Neuron (in vitro differentiated cells): ENCODE results near the gene GMFB.

Experiments used
- H2AFZ ChIP-seq: one replicate; pipeline ENCODE4 v1.6.1; 2013; ENCODE audit warnings: low read depth, mild to moderate bottlenecking, inconsistent platforms, low read length, moderate library complexity
- H3K27me3 ChIP-seq: one replicate; pipeline ENCODE4 v1.6.1; 2013; ENCODE audit warnings: low read length; ENCODE audit not compliant: insufficient read depth
- H3K36me3 ChIP-seq: one replicate; pipeline ENCODE4 v1.6.1; 2013; ENCODE audit warnings: low read length; ENCODE audit not compliant: insufficient read depth
- H3K4me1 ChIP-seq: one replicate; pipeline ENCODE4 v1.6.1; 2013; ENCODE audit warnings: low read length; ENCODE audit not compliant: insufficient read depth
- H3K4me3 ChIP-seq: 2 replicates; pipeline ENCODE4 v1.5.1; 2013; ENCODE audit warnings: mild to moderate bottlenecking, low read length, moderate library complexity
- H3K9me3 ChIP-seq: one replicate; pipeline ENCODE4 v1.6.1; 2013; ENCODE audit warnings: low read length

Gene GMFB

DNA sequence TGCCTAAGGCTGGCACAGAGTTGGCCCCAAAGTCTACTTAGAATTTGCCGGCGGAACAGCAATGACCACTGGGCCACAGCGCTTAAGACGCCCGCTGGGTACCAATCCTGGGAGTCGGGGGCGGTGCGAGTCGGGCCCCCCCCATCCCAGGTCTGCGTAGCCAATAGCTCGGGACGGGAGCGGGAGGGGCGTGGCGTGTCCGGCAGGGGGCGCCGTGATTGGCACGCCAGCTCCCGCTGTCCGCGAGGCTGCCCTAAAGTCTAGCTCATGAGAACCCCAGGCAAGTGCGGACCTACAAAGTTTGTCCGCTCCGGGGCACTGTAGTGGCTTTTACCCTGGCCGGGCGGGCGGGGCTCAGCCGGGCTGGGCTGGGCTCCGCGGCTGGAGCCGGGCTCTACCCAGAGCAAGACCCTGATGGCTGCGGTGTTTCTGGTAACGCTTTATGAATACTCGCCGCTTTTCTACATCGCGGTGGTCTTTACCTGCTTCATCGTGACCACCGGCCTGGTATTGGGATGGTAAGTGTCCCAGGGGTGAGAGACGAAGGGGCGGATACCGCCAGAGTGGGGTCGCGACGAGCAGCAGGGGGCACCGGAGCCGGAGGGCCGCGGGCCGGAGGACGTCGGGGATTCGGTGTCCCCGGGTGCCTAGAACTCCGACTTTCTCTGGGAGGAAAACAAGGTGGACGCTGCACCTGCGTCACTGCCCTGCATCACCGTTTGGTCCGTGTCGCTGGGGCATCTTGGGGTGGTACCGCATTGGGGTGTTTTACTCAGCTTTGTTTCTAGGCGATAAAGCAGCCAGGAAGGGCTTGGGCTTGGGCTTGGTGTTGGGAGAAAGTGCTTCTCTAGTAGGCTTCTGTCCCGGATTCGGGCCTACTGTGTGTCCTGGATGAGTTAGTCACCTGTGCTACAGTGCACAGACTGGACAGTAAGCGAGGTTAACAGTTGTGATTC lies 21.0 kb upstream of the GMFB start, which contains the start of gene CGRRF1:
Gene CGRRF1 (plus strand): TSS at position 361 of the 956 bp plus-strand sequence. CDS start 54 bp downstream, at position 415.
- no peaks in the 10 kb centered on the region for H3K9me3 ChIP-seq
- no peaks in the 10 kb centered on the region for H3K27me3 ChIP-seq
- peaks cover 2% of the 10 kb centered on the region for H3K36me3 ChIP-seq
- H3K4me3 ChIP-seq, result peak within 1 kb of the TSS; percentile 86
- H2AFZ ChIP-seq, result peak within 1 kb of the TSS; percentile 81
- peaks cover 12% of the 10 kb centered on the region for H3K4me1 ChIP-seq

DNA sequence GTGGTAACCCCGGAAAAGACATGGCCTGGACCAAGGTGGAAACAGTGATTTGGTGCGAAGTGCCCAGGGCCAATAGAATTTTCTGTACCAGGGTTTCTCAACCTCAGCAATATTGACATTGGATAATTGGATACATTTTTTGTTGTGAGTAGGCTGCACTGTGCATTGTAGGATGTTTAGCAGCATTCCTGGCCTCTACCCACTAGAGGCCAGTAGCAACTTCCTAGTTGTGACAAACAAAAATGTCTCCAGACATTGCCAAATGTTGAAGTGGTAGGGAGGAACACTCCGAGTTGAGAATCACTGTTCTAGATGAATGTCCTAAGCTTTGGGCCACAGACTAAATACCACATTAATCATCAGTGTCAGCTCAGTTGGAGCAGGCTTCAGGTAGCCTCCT lies 14.7 kb upstream of the GMFB start:
- H2AFZ ChIP-seq, result no peak overlapping the region
- H3K4me1 ChIP-seq, result no peaks in the 10 kb centered on the region
- no peak overlapping the region for H3K4me3 ChIP-seq
- H3K9me3 ChIP-seq, result no peaks in the 10 kb centered on the region
- no peaks in the 10 kb centered on the region for H3K36me3 ChIP-seq
- no peaks in the 10 kb centered on the region for H3K27me3 ChIP-seq

DNA sequence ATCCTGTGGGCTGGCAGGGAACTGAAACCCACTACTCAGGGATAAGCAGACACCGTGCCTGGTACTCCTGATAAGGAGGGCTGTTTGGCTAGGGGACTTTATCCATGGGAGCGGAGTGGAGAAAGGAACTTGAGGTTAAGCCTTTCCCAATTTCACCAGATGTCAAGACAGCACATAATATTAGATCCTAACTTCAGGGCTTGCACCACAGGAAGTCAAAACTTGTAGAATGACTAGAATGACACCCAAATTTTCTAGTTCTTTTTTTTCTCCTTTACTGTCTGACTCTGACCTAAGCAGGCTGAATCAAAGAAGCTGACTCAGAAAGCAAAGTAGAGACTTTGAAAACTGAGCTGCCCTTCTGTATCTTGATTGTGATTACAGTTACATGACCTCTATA lies 13.8 kb upstream of the GMFB start:
- no peak overlapping the region for H3K4me3 ChIP-seq
- no peaks in the 10 kb centered on the region for H3K27me3 ChIP-seq
- no peaks in the 10 kb centered on the region for H3K36me3 ChIP-seq
- H3K9me3 ChIP-seq, result no peaks in the 10 kb centered on the region
- H2AFZ ChIP-seq, result no peak overlapping the region
- no peaks in the 10 kb centered on the region for H3K4me1 ChIP-seq

DNA sequence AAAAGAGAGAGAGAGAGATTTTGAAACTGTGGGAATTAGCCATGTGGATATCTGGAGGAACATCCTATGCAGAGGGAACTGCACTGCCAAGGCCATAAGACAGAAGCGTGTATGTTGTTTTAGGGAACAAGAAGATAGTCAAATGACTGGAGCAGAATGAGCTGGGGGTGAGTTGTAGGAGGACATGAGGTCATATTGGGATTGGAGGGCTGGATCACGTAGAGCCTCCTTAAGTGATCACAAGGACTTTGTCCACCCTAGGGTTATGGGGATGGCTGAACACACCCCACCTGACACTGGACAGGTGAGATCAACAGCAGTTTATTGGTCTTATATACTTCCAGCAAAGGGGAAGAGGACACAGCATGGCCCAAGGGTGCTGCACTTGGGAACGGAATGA lies 12.7 kb upstream of the GMFB start:
- no peak overlapping the region for H3K4me3 ChIP-seq
- no peaks in the 10 kb centered on the region for H3K36me3 ChIP-seq
- peaks cover 2% of the 10 kb centered on the region for H3K27me3 ChIP-seq
- H3K4me1 ChIP-seq, result no peaks in the 10 kb centered on the region
- no peak overlapping the region for H2AFZ ChIP-seq
- no peaks in the 10 kb centered on the region for H3K9me3 ChIP-seq

DNA sequence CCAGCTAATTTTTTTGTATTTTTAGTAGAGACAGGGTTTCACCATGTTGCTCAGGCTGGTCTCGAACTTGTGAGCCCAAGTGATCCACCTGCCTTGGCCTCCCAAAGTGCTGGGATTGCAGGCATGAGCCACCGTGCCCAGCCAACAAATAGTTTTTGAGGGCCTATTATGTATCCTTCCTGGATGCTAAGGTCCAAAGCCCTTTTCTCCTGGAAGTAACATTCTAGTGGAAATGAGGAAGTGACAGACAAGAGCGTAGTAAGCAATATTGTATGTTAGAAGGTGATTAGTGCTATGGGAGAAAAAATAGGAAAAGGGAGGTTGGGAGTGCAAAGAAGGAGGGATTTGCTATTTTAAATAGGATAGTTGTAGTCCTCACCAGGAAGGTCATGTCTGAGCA lies 12.0 kb upstream of the GMFB start:
- Histone ChIP-seq H3K4me3 (no peak overlapping the region), H3K9me3 (no peaks in the 10 kb centered on the region), H3K4me1 (no peaks in the 10 kb centered on the region), H3K27me3 (peaks cover 2% of the 10 kb centered on the region), H2AFZ (no peak overlapping the region), H3K36me3 (no peaks in the 10 kb centered on the region)

DNA sequence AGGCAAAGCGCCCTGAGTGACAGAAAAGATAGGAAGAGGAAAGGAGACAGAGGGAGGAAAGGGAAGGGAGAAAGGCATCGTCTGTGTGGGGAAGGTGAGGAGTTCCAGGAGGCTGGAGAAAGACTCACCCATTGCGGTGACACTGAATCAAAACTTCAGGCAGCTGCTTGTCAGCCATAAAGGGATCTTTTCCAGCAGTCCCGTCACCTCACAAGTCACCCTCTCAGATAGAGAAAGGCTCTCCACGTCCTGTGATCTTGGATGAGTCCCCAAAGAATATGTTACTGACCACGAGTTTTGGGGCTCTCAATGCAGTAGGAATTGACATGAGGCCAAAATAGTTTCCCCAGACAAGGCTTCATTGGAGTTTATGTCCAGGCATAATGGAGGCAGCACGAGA lies 9.8 kb upstream of the GMFB start:
- Histone ChIP-seq H3K27me3 (peaks cover 2% of the 10 kb centered on the region), H3K4me1 (no peaks in the 10 kb centered on the region)

DNA sequence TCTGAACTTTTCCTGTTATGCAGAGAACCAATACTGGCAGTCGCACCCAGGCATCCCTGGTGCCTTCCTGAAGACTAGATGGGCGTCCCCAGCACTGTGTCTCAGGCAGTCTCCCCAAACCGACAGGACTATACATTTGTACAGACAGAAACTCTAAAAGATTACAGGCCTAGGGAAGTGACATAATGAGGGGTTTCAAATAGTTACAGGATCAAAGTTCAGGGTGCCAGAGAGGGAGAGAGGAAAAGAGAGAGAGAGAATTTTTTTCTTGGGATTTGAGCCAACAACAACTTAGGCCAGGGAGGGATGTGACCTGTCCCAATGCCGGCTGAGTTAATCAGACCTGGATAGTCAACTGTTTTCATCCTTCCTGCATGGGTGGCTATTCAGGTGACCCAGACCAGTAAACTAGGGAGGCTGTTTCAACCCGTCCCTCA lies 9.3 kb upstream of the GMFB start:
- no peak overlapping the region for H3K4me3 ChIP-seq
- H3K9me3 ChIP-seq, result no peaks in the 10 kb centered on the region
- no peak overlapping the region for H2AFZ ChIP-seq
- H3K4me1 ChIP-seq, result no peaks in the 10 kb centered on the region
- peaks cover 2% of the 10 kb centered on the region for H3K27me3 ChIP-seq
- H3K36me3 ChIP-seq, result no peaks in the 10 kb centered on the region

More for the DNA sequence above, 9.8 kb upstream of the GMFB start:
- Histone ChIP-seq H2AFZ (no peak overlapping the region), H3K9me3 (no peaks in the 10 kb centered on the region), H3K36me3 (no peaks in the 10 kb centered on the region), H3K4me3 (no peak overlapping the region)

DNA sequence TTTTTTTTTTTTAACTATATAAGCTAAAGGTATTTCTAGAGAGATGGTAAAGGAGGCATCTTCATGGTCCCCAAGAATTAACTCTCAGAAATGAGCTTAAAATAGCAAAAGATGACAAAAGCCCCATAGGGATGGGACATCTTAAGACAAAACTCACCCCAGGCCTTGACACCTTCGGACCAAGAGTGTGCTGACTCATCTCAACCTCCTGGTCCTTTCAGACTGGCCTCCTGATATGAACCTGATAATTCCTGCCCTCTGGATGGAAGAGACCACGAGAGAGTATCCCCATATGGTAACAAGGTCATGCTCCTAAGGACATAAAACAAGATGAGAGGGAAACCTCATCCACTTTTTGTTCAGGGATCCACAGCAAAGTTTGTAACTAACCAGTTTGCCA lies 8.4 kb upstream of the GMFB start:
- peaks cover 2% of the 10 kb centered on the region for H3K27me3 ChIP-seq
- H3K9me3 ChIP-seq, result no peaks in the 10 kb centered on the region
- no peaks in the 10 kb centered on the region for H3K4me1 ChIP-seq

DNA sequence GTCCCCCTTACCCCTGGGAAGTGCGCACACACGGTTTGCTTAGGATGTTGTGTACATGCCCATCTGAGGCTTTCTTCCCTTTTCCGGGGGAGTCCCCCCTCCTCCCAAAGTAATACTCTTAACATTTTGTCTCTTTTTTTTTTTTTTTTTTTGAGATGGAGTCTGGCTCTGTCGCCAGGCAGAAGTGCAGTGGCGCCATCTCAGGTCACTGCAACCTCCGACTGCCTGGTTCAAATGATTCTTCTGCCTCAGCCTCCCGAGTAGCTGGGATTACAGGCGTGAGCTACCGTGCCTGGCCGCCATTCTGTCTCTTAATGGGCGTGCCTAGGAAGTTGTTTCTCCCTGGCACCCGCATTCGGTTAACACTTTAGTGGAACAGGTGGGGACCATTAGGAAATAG lies 4.5 kb upstream of the GMFB start:
- Histone ChIP-seq H3K4me1 (peaks cover 4% of the 10 kb centered on the region), H3K27me3 (peaks cover 2% of the 10 kb centered on the region), H2AFZ (no peak overlapping the region), H3K4me3 (no peak overlapping the region), H3K36me3 (no peaks in the 10 kb centered on the region), H3K9me3 (no peaks in the 10 kb centered on the region)

More for the DNA sequence above, 8.4 kb upstream of the GMFB start:
- Histone ChIP-seq H2AFZ (no peak overlapping the region), H3K4me3 (no peak overlapping the region), H3K36me3 (no peaks in the 10 kb centered on the region)

DNA sequence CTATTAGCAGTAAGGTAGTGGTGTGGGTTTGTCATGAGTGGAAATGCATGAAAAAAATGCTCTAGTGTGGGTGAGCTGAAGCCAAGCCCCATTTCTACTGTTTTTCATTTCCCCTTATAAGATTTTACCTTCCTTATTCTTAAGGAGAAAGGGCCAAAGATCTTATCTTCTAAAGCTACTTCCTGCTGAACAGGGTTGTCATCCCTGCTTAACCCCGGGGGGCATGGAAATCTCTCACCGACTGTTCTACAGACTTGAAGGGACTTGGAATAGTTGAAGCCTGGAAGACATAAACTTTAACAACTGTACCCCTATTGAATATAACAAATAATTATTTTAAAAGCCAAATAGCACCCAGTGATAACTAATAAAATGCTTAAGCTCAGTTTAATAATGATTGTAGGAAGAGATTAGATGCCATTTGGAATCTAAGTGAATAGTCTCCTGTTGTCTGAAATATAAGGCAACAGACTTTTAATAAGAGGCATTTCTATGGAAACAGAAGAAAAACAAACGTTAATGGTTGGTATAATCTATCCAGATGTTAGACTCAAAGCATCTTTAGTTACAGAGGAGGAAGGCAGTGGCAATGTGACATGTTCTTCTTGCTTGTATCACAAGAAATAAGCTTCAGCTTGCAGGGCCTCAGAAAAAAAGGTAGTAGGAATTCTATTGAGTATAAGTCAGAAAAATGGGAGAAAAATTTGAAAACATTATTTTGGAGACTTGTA lies 1.8 kb upstream of the GMFB start:
- peaks cover 10% of the 10 kb centered on the region for H3K4me1 ChIP-seq
- H3K36me3 ChIP-seq, result peaks cover 5% of the 10 kb centered on the region
- no peak overlapping the region for H2AFZ ChIP-seq
- H3K27me3 ChIP-seq, result no peaks in the 10 kb centered on the region
- H3K4me3 ChIP-seq, result no peak overlapping the region
- no peaks in the 10 kb centered on the region for H3K9me3 ChIP-seq

DNA sequence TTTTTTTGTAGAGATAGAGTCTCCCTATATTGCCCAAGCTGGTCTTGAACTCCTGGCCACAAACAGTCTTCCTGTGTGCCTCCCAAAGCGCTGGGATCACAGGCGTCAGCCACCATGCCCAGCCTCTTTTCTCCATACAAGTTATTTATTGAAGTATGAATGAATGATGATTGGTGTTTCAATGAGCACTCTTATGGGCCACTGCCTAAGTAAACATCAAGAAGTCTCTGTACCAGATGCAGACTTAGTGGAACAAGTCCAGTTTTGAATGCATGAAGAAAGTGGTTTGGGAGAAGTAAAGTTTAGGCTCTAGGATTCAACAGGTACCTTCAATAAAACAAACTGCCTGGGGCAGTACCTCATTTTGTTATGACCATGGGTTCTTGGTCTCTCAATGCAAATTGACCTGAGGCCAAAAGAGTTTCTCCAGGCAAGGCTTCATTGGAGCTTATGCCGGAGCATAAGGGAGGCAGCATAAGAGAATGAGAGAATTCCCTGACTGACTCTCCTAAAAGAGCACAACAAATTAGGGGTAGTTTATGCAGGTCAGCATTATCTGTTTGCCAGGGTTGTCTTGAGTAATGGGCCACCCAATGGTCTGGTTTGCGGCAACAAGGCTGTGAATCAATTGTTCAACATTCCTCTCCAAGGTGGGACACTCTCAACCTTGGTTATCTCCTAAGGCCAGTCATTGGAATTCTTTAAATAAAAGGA lies 1.1 kb upstream of the GMFB start:
- H3K4me1 ChIP-seq, result peaks cover 10% of the 10 kb centered on the region
- peak overlapping the region; percentile 95 for H3K4me3 ChIP-seq

DNA sequence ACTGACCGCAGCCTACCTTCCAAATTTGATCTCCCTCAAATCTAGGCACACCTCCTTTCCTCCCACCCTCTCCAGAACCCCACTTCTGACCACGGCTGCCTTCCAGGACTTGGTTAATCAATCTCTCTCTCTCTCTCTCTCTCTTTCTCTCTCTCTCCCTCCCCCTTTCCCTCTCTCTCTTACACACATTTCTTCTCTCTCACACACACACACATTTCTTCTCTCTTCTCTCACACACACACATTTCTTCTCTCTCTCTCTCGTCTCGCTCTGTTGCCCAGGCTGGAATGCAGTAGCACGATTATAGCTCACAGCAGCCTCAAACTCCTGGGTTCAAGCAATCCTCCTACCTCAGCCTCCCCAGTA lies 521 bp upstream of the GMFB start:
- Histone ChIP-seq H2AFZ (peak overlapping the region; percentile 56), H3K9me3 (no peaks in the 10 kb centered on the region), H3K36me3 (peaks cover 8% of the 10 kb centered on the region), H3K4me3 (peak overlapping the region; percentile 95), H3K27me3 (no peaks in the 10 kb centered on the region), H3K4me1 (peaks cover 10% of the 10 kb centered on the region)

More for the DNA sequence above, 1.1 kb upstream of the GMFB start:
- H3K36me3 ChIP-seq, result peaks cover 5% of the 10 kb centered on the region
- no peaks in the 10 kb centered on the region for H3K9me3 ChIP-seq
- peak overlapping the region; percentile 56 for H2AFZ ChIP-seq
- no peaks in the 10 kb centered on the region for H3K27me3 ChIP-seq

DNA sequence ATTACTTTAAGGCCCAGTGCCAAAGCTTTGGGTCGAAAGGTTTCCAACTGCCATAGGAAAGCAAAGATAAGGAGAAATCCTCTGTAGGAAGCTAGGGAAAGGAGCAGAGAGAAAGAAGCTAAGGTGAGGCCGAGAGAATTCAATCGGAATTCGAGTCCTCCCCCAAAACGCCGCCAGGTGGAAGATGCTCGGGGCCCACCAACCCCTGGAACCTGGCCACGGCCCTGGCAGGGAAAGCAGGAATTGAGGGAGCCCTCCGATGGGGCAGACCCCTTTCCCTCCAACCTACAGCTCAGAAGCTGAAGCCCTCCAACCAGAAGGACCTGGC lies 498 bp downstream of the GMFB start:
- Histone ChIP-seq H3K4me3 (peak overlapping the region; percentile 95), H2AFZ (peak overlapping the region; percentile 56), H3K27me3 (no peaks in the 10 kb centered on the region), H3K9me3 (no peaks in the 10 kb centered on the region), H3K4me1 (peaks cover 10% of the 10 kb centered on the region), H3K36me3 (peaks cover 11% of the 10 kb centered on the region)
